Limb (tissue), 2 donors: ENCODE results near the gene XPO6.

Source experiments
- DNase-seq, 2 donors: peaks; one replicate each; pipeline ENCODE4 v3.0.0-alpha.2; 2016; ENCODE audit errors: extremely low spot score in 2 of 2

Gene XPO6

GRCh38 chr16:28156056-28156680 is 55.6 kb downstream of the XPO6 start:
- DNase-seq, result no peak

- no peak for DNase-seq
Measured at GRCh38 chr16:28155293-28155692, 56.5 kb downstream of the XPO6 start.

- no peak for DNase-seq
Measured at GRCh38 chr16:28151180-28151579, 60.6 kb downstream of the XPO6 start.

GRCh38 chr16:28149011-28149888 is 62.5 kb downstream of the XPO6 start:
- no peak for DNase-seq

GRCh38 chr16:28146536-28146935 is 65.2 kb downstream of the XPO6 start:
- DNase-seq, result no peak

GRCh38 chr16:28145796-28146195 is 66.0 kb downstream of the XPO6 start:
- no peak for DNase-seq

GRCh38 chr16:28140788-28141618 is 70.8 kb downstream of the XPO6 start:
- DNase-seq, result no peak

- no peak for DNase-seq
Measured at GRCh38 chr16:28139530-28139929, 72.2 kb downstream of the XPO6 start.

GRCh38 chr16:28136751-28137434 is 74.9 kb downstream of the XPO6 start:
- DNase-seq, result no peak

GRCh38 chr16:28133666-28134065 is 78.1 kb downstream of the XPO6 start:
- DNase-seq, result no peak

GRCh38 chr16:28131743-28132393 is 79.9 kb downstream of the XPO6 start:
- no peak for DNase-seq

GRCh38 chr16:28131181-28131580 is 80.6 kb downstream of the XPO6 start:
- no peak for DNase-seq

GRCh38 chr16:28130099-28131088 is 81.4 kb downstream of the XPO6 start:
- DNase-seq, result peak in 1 of 2 donors; percentile 34

- DNase-seq, result no peak
Measured at GRCh38 chr16:28126684-28127620, 84.8 kb downstream of the XPO6 start.

- no peak for DNase-seq
Measured at GRCh38 chr16:28125592-28125991, 86.2 kb downstream of the XPO6 start.

GRCh38 chr16:28121527-28121926 is 90.2 kb downstream of the XPO6 start:
- no peak for DNase-seq

GRCh38 chr16:28120754-28121153 is 91.0 kb downstream of the XPO6 start:
- no peak for DNase-seq

- DNase-seq, result no peak
Measured at GRCh38 chr16:28118637-28119036, 93.1 kb downstream of the XPO6 start.

- no peak for DNase-seq
Measured at GRCh38 chr16:28117168-28117565, 94.6 kb downstream of the XPO6 start.
